GM23338 (cell line): ENCODE results near the gene RBP7.

Source experiments
- CREB1 ChIP-seq: fragments of 250-450 bp; sonication (Bioruptor Pico); IDR thresholded peaks from 2 replicates; pipeline ENCODE4 v1.5.0; 2020; ENCODE audit warnings: low read depth, mild to moderate bottlenecking, moderate library complexity
- POLR2AphosphoS5 ChIP-seq: IDR thresholded peaks from 2 replicates; pipeline ENCODE4 v1.6.1; 2016; ENCODE audit warnings: antibody characterized with exemption, low read depth
- TF ChIP-seq, protein P1 (sequence below), 2 experiments: fragments of 200-600 bp in 1 of 2; sonication (generic) in 1 of 2; conservative IDR thresholded peaks; 2 replicates each; pipeline versions ENCODE4 v1.5.1 to v1.6.1; 2016 to 2017; ENCODE audit warnings: antibody characterized with exemption in 2 of 2, low read depth in 2 of 2, mild to moderate bottlenecking in 2 of 2, moderate library complexity in 1 of 2

DNA sequence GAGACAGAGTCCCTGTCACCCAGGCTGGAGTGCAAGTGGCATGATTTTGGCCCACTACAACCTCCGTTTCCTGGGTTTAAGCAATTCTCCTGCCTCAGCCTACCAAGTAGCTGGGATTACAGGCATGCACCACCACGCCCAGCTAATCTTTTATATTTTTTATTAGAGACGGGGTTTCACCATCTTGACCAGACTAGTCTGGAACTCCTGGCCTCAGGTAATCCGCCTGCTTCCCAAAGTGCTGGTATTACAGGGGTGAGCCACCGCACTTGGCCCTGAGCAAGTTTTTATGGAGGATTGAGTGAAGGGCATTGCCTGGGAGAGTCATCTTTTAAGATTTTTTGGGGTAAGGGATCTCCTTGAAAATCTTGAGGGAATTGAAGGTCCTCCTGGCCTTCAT is 64.2 kb downstream of the RBP7 start:
- TF ChIP-seq, protein P1, sequence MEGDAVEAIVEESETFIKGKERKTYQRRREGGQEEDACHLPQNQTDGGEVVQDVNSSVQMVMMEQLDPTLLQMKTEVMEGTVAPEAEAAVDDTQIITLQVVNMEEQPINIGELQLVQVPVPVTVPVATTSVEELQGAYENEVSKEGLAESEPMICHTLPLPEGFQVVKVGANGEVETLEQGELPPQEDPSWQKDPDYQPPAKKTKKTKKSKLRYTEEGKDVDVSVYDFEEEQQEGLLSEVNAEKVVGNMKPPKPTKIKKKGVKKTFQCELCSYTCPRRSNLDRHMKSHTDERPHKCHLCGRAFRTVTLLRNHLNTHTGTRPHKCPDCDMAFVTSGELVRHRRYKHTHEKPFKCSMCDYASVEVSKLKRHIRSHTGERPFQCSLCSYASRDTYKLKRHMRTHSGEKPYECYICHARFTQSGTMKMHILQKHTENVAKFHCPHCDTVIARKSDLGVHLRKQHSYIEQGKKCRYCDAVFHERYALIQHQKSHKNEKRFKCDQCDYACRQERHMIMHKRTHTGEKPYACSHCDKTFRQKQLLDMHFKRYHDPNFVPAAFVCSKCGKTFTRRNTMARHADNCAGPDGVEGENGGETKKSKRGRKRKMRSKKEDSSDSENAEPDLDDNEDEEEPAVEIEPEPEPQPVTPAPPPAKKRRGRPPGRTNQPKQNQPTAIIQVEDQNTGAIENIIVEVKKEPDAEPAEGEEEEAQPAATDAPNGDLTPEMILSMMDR (conservative IDR thresholded peaks at IDR 0.05; ENCODE audit: low read depth in 2 of 2) = no peak
- TF ChIP-seq POLR2AphosphoS5 (no peak), CREB1 (CRISPR knock-in tag) (no peak)
